GM21367 (cell line): Measurements from ENCODE around the gene TRIP13.
"Not testable (repeated sequence)": the region's sequence is repeated elsewhere in the genome, so short reads cannot be mapped to it uniquely, and the experiment has no call there.

Experiments
- ATAC-seq: cut with Tn5 transposase; IDR thresholded peaks from one replicate; pipeline ENCODE4 v1.9.1; 2021; ENCODE audit not compliant: unreplicated experiment

The TRIP13 gene

GRCh38 chr5:892394-893136, at the start of gene TRIP13, which contains the start of gene BRD9:
TRIP13 (plus strand) TSS chr5:892884; CDS start chr5:892999, 115 bp downstream.
BRD9 (minus strand) TSS chr5:892801; CDS start chr5:892657, 144 bp downstream.
- peak; percentile 95 for ATAC-seq

GRCh38 chr5:843371-843770, 49.3 kb upstream of the TRIP13 start:
- not testable (repeated sequence) for ATAC-seq

- ATAC-seq, result not testable (repeated sequence)
Measured at GRCh38 chr5:843926-844325, 48.8 kb upstream of the TRIP13 start.

- not testable (repeated sequence) for ATAC-seq
Measured at GRCh38 chr5:844426-844825, 48.3 kb upstream of the TRIP13 start.

GRCh38 chr5:845031-845675, 47.5 kb upstream of the TRIP13 start:
- ATAC-seq, result not testable (repeated sequence)

GRCh38 chr5:845676-846601, 46.7 kb upstream of the TRIP13 start:
- ATAC-seq, result not testable (repeated sequence)

GRCh38 chr5:846602-847091, 46.0 kb upstream of the TRIP13 start:
- not testable (repeated sequence) for ATAC-seq

- not testable (repeated sequence) for ATAC-seq
Measured at GRCh38 chr5:847212-847611, 45.5 kb upstream of the TRIP13 start.

GRCh38 chr5:847736-848135, 44.9 kb upstream of the TRIP13 start:
- not testable (repeated sequence) for ATAC-seq

- ATAC-seq, result no peak
Measured at GRCh38 chr5:848671-849111, 44.0 kb upstream of the TRIP13 start.

GRCh38 chr5:849651-850301, 42.9 kb upstream of the TRIP13 start:
- no peak for ATAC-seq

GRCh38 chr5:850511-851006, 42.1 kb upstream of the TRIP13 start, which contains the start of gene ZDHHC11:
ZDHHC11 (minus strand) TSS chr5:850986; CDS start chr5:850602, 384 bp downstream.
- ATAC-seq, result no peak

- ATAC-seq, result no peak
Measured at GRCh38 chr5:851076-851475, 41.6 kb upstream of the TRIP13 start.

GRCh38 chr5:851553-851952, 41.1 kb upstream of the TRIP13 start:
- ATAC-seq, result no peak

- ATAC-seq, result no peak
Measured at GRCh38 chr5:852018-852417, 40.7 kb upstream of the TRIP13 start.

GRCh38 chr5:852431-853401, 40.0 kb upstream of the TRIP13 start:
- no peak for ATAC-seq

- not testable (repeated sequence) for ATAC-seq
Measured at GRCh38 chr5:853416-854090, 39.1 kb upstream of the TRIP13 start.

GRCh38 chr5:854217-854616, 38.5 kb upstream of the TRIP13 start:
- no peak for ATAC-seq
